ENCODE results near the gene HMOX1. TPM values are rescaled to one million over a fixed set of nuclear protein-coding genes. Genes with fewer than 3 reads are reported as not detected.

Gene HMOX1
- total RNA-seq, 8 experiments from 2014 or later: 1.9 to 60.6 (median 14.3) TPM

DNA sequence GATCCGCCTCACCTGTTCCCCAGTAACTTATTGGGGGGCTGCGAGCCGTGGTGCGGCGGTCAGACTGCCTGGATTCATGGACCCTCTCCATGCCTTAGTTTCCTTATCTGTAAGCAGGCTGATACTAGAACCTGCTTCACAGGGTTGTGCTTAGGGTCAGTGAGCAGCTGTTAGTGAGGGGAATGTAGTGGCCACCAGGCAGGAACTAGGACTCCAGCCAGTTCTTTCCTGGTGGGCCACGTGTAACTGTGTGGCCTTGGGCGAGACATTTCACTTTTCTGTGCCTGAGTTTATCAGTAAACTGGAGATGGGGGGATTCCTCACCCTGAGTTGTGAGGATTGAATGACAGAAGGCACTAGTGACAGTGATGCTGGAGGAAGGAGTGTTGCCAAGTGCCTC, 43.9 kb downstream of the HMOX1 start:
- WGBS, 10 experiments: 80 to 100% (median 97%) methylated on average over 1 to 5 of the region's 7 CpGs; no CpG with 5 or more reads in 5 of the 10 experiments
- no peaks in the 10 kb centered on the region for H3K4me1 ChIP-seq (replicated peaks in 1 of 2)
- no peak for ATAC-seq (replicated peaks in 6 of 8)
- no peak overlapping the region for H3K4me3 ChIP-seq
- in situ Hi-C loops (cut with MboI; ENCODE audit: low pct_unique_long_range_greater_than_20kb in 2 of 9, low sequenced_read_pairs in 9 of 9, unreplicated experiment in 9 of 9): loop anchor here in 5 of 9 experiments (25.0 kb wide), 2 partner anchors 163 to 688 kb away; no protein-coding TSS in a partner anchor
- H3K27ac ChIP-seq: no peak overlapping the region

DNA sequence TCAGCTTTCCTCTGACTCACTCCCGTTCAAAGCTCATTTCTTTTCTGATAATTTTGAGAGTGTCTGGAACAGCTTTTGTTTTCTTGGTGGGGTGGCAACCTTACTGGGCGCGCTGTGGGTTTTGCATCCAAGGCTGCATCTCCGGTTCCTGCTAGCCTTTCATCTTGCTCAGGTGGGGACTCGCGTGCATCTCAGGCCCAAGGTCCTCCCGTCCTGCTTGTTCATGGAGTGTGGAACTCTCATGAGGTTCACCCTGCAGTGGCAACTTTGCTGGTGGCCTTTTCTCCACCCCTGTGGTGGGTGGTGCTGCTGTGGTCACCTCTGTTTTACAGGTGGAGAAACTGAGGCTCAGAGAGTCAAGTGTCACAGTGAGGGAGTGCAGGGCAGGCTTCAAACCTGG, 44.6 kb downstream of the HMOX1 start:
- H3K4me3 ChIP-seq: no peak overlapping the region
- H3K4me1 ChIP-seq (replicated peaks in 1 of 2): no peaks in the 10 kb centered on the region
- in situ Hi-C loops (cut with MboI; ENCODE audit: low pct_unique_long_range_greater_than_20kb in 2 of 9, low sequenced_read_pairs in 9 of 9, unreplicated experiment in 9 of 9): loop anchor here in 5 of 9 experiments (25.0 kb wide), 2 partner anchors 162 to 687 kb away; no protein-coding TSS in a partner anchor
- ATAC-seq (replicated peaks in 6 of 8): no peak
- 20 to 100% (median 81%) methylated on average over 1 to 7 of the region's 7 CpGs; no CpG with 5 or more reads in 2 of the 10 experiments for WGBS, 10 experiments
- H3K27ac ChIP-seq: no peak overlapping the region

DNA sequence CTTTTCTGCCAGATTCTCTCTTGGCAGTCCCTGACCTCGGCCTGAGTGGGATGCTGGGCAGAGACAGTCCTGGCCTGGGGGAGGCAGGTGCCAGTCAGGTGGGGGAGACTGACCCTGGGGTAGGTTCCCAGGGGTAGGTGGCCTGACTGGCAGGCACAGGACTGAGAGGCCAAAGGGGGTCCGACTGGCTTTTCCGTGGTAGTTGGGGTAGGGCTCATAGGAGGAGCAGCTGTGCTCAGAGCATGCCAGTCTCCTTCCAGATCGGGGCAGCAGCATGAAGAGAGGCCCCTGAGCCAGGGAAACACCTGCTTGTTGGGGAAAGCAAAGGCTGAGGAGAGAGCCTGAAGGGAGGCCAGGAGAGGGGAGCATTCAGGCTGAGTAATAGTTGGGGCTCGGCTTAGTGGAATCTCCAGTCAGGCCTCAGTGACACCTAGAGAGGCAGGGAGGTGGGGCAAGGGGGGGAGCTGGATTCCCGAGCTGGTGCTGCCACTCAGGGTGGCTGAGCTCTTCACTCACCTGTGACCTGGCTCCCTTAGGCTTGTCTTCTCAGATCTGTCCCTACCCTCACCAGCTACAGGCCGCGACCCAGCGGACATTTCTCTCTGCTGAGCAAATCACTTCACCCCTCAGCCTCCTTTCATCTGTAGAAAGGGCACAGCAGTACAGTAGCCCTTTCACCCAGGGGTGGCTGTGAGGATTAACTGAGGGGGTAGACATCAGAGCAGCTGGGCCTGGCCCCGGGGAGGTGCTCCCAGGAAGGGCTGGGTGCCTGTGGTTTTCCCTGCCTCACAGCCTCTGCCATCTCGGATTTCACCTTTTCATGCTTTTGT, 45.3 kb downstream of the HMOX1 start:
- WGBS, 10 experiments: 0 to 66% (median 59%) methylated on average over 1 to 4 of the region's 11 CpGs; no CpG with 5 or more reads in 5 of the 10 experiments
- Histone ChIP-seq H3K27ac (no peak overlapping the region), H3K4me1 (replicated peaks in 1 of 2) (peaks cover 0 to 3% of the 10 kb centered on the region in 2 donors), H3K4me3 (no peak overlapping the region)
- peak in 4 of 8 experiments; percentile 4 to 45 (median 20) for ATAC-seq (replicated peaks in 6 of 8)
- in situ Hi-C loops (cut with MboI; ENCODE audit: low pct_unique_long_range_greater_than_20kb in 2 of 9, low sequenced_read_pairs in 9 of 9, unreplicated experiment in 9 of 9): loop anchor here in 5 of 9 experiments (25.0 kb wide), 2 partner anchors 161 to 686 kb away; no protein-coding TSS in a partner anchor

DNA sequence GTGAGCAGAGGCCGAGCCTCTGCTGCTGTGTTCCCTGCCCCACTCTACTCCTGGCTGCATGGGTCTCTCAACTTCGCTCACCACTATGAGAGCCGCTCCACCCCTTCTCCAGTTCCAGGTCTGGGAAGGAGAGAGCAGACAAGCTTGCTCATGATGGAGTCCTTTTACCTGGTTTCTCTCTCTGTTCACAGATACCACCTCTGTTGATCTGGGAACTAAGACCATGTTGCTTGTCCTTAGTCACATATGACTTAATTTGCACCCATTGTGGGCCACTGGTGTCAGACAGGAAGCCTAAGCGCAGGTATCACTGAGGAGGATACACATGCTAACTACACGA, 45.9 kb downstream of the HMOX1 start:
- no peak for ATAC-seq (replicated peaks in 6 of 8)
- Histone ChIP-seq H3K27ac (no peak overlapping the region), H3K4me1 (replicated peaks in 1 of 2) (peaks cover 0 to 3% of the 10 kb centered on the region in 2 donors), H3K4me3 (no peak overlapping the region)
- 13 to 100% (median 60%) methylated on average over 1 to 2 of the region's 5 CpGs; no CpG with 5 or more reads in 4 of the 10 experiments for WGBS, 10 experiments
- in situ Hi-C loops (cut with MboI; ENCODE audit: low pct_unique_long_range_greater_than_20kb in 2 of 9, low sequenced_read_pairs in 9 of 9, unreplicated experiment in 9 of 9): loop anchor here in 5 of 9 experiments (25.0 kb wide), 2 partner anchors 161 to 686 kb away; no protein-coding TSS in a partner anchor

DNA sequence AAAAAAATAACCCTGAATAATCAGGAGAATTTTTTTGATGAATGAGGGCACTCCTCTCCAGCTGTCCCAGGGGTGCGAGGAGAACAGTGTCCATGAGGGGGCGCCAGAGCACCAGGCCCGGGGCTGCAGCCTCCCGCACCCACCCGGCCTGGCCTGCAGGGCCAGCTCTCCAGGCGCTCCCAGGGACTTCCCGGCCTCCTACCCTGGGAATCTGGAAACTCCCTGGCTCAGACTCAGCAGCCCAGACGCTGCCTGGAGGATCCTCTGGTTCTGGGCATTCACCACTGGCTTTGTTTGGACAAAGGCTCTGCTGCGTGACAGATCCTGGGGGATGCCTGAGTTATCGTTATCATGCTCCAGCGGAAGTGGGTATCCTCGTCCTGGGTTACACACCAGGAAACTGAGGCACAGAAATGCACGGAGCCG, 50.0 kb downstream of the HMOX1 start:
- no peak overlapping the region for H3K27ac ChIP-seq
- WGBS, 10 experiments: 0 to 78% (median 37%) methylated on average over 1 to 13 of the region's 14 CpGs; no CpG with 5 or more reads in 5 of the 10 experiments
- in situ Hi-C loops (cut with MboI; ENCODE audit: low pct_unique_long_range_greater_than_20kb in 2 of 9, low sequenced_read_pairs in 9 of 9, unreplicated experiment in 9 of 9): loop anchor here (5.0 to 25.0 kb wide), 4 partner anchors 151 to 681 kb away; no protein-coding TSS in a partner anchor

DNA sequence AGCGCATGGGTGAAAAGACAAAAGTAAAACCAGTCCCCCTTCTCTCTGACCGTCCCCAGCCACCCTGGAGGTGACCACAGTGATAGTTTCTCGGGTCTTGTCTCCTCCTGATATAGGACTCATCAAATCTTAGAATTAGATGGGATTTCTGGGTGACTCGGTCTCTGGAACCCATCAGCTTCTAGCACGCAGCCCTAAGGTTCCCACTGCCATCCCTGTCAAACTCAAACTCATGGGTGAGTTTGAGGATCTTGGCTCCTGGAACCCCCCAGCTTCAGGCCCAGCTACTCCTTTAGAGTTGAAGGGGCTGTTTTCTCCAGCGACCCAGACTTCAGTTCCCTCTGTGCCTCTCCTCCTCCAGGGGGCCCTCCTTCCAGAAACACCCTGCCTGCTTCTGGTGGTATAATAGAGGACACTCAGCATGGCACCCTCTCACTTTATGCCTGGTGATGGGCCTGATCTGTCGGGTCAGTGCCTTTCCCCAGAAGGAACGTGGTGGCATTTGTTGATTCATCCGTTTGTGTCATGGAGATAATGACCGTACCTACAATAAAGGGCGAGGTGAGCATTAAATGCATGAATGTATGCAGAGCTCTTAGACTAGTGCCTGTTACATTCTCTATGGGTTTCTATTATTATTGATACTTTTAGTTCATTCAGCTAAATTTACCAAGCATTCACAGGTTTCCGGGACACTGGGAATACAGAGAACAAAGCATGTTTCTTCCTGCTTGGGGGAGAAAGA, 50.8 kb downstream of the HMOX1 start:
- Histone ChIP-seq H3K4me1 (replicated peaks in 1 of 2) (peaks cover 0 to 9% of the 10 kb centered on the region in 2 donors), H3K27ac (no peak overlapping the region), H3K4me3 (no peak overlapping the region)
- in situ Hi-C loops (cut with MboI; ENCODE audit: low pct_unique_long_range_greater_than_20kb in 2 of 9, low sequenced_read_pairs in 9 of 9, unreplicated experiment in 9 of 9): loop anchor here (5.0 to 25.0 kb wide), 4 partner anchors 151 to 681 kb away; no protein-coding TSS in a partner anchor
- ATAC-seq (replicated peaks in 6 of 8): no peak
- 81 to 100% (median 94%) methylated on average over 2 to 10 of the region's 12 CpGs; no CpG with 5 or more reads in 1 of the 10 experiments for WGBS, 10 experiments

More for the DNA sequence above, 50.0 kb downstream of the HMOX1 start:
- ATAC-seq (replicated peaks in 6 of 8): peak; percentile 86 to 98 (median 96)
- Histone ChIP-seq H3K4me1 (replicated peaks in 1 of 2) (peaks cover 0 to 9% of the 10 kb centered on the region in 2 donors), H3K4me3 (no peak overlapping the region)

DNA sequence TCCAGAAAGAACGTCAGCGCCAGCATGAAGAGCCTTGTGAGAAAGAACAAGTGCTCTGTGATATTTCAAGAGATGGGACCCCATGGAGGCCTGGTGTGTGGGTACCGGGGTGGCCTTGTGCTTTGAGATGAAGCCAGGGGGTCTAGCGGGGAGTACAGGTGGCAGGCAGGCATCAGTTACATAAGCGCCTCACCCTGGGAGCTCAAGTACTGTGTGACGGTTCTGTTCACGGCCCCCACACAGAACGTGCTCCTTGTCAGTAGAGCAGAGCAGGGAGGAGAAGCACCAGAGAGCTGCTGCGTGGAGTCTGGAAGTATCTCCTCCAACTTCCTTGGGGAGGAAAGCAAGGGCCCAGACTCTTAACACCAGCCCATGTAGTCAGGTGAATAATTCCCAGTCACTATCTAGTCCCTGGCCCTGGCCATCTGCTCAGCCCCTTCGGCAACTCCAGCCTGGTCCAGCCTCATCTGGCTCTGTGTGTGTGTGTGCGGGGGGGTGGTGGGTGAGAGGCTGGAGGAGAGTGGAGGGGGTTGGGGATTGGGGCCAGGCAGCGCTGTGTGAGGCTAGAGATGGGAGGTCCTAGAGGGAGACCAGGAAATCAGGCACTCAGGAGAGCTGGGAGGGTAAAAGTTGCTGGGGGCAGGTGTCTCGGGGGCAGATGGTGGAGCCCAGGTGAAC, 51.5 kb downstream of the HMOX1 start:
- H3K27ac ChIP-seq: no peak overlapping the region
- peak in 1 of 8 experiments; percentile 28 for ATAC-seq (replicated peaks in 6 of 8)
- WGBS, 10 experiments: 69 to 100% (median 96%) methylated on average over 1 to 8 of the region's 13 CpGs; no CpG with 5 or more reads in 2 of the 10 experiments
- in situ Hi-C loops (cut with MboI; ENCODE audit: low pct_unique_long_range_greater_than_20kb in 2 of 9, low sequenced_read_pairs in 9 of 9, unreplicated experiment in 9 of 9): loop anchor here (5.0 to 25.0 kb wide), 4 partner anchors 150 to 680 kb away; no protein-coding TSS in a partner anchor
- no peak overlapping the region for H3K4me3 ChIP-seq
- H3K4me1 ChIP-seq (replicated peaks in 1 of 2): peaks cover 0 to 9% of the 10 kb centered on the region in 2 donors

DNA sequence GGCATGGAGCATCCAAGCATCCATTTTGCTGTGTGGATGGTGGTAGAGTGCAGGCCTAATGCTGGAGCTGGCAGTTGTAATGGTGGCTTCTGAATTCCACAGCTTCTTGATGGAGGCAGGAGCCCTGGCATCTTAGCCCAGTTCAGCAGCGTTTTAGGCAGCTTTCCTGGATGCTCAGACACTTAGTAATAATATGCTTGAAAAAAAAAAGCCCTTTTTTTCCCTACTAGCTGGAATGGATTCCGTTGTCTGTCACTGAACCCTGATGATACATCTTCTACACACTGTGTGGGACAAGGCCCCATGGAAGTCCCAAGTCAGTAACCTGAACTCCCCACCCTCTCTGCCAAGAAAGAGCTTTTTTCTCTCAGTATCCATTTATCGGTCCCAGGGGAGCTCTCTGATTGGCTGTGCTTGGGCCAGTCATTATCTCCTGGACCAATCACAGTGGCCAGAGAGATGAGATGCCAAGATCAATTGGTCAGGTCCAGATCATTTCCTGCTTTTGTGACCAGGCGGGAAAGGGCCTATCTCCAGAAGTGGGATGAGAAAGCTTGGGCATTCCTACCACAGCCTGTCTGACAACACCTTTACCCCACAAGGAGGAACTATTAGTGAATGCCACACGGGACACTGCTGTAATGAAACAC, 53.3 kb downstream of the HMOX1 start:
- H3K4me3 ChIP-seq: no peak overlapping the region
- in situ Hi-C loops (cut with MboI; ENCODE audit: low pct_unique_long_range_greater_than_20kb in 2 of 9, low sequenced_read_pairs in 9 of 9, unreplicated experiment in 9 of 9): loop anchor here (5.0 to 25.0 kb wide), 4 partner anchors 148 to 678 kb away; no protein-coding TSS in a partner anchor
- ATAC-seq (replicated peaks in 6 of 8): no peak
- 82 to 100% (median 94%) methylated on average over 1 to 4 of the region's 5 CpGs; no CpG with 5 or more reads in 4 of the 10 experiments for WGBS, 10 experiments
- H3K4me1 ChIP-seq (replicated peaks in 1 of 2): peaks cover 0 to 9% of the 10 kb centered on the region in 2 donors
- H3K27ac ChIP-seq: no peak overlapping the region

DNA sequence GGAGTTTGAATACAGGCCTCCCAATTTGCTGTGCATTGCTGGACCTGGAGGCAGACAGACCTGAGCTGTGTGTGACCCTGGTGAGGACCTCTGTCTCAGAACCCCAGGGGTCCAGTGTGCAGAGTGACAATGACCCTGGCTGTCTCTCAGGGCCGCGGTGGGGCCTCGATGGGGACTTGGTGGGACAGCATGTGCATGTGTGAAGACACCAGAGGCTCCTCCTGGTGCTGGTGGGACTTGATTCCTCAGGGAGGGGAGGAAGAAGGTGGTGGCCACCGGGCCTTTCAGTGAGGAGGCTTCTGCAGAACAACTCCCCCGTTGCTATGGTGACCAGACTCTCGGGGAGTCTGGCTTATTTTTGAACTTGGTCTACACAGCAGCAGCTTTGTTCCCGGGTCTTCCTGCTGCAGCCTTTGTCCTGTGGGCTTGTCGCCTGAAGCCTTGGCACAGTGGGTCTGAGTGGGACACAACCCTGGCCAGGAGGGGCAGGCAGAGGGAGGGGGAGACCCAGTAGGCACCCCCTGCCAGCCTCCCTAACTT, 54.4 kb downstream of the HMOX1 start:
- H3K27ac ChIP-seq: no peak overlapping the region
- 30 to 100% (median 68%) methylated on average over 1 to 8 of the region's 8 CpGs; no CpG with 5 or more reads in 5 of the 10 experiments for WGBS, 10 experiments
- in situ Hi-C loops (cut with MboI; ENCODE audit: low pct_unique_long_range_greater_than_20kb in 2 of 9, low sequenced_read_pairs in 9 of 9, unreplicated experiment in 9 of 9): loop anchor here in 8 of 9 experiments (10.0 to 25.0 kb wide), 3 partner anchors 150 to 677 kb away; no protein-coding TSS in a partner anchor
- no peak for ATAC-seq (replicated peaks in 6 of 8)
- no peak overlapping the region for H3K4me3 ChIP-seq
- peaks cover 0 to 9% of the 10 kb centered on the region in 2 donors for H3K4me1 ChIP-seq (replicated peaks in 1 of 2)

DNA sequence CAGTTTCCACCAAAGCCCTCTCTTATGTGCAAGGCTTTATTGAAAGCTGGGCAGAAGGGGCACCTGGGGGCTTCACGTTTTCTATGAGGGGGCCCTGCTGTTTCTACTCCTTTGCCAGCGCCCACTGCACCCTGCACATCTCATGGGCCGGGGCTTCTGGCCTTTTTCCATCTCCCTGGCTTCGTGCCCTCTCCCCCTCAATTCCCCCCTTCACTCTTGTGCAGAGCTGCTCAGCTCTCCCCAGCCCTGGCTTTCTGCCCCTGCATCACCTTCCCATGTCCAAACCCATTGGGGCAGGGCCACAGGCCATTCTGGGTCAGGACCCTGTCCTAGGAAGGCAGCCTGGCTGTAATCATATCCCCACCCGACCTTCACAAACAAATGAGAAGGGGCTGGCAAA, 55.5 kb downstream of the HMOX1 start:
- 67 to 100% (median 91%) methylated on average over 1 to 4 of the region's 5 CpGs; no CpG with 5 or more reads in 6 of the 10 experiments for WGBS, 10 experiments
- Histone ChIP-seq H3K4me3 (no peak overlapping the region), H3K27ac (no peak overlapping the region), H3K4me1 (replicated peaks in 1 of 2) (peaks cover 0 to 5% of the 10 kb centered on the region in 2 donors)
- ATAC-seq (replicated peaks in 6 of 8): no peak
- in situ Hi-C loops (cut with MboI; ENCODE audit: low pct_unique_long_range_greater_than_20kb in 2 of 9, low sequenced_read_pairs in 9 of 9, unreplicated experiment in 9 of 9): loop anchor here in 8 of 9 experiments (10.0 to 25.0 kb wide), 3 partner anchors 148 to 676 kb away; no protein-coding TSS in a partner anchor

DNA sequence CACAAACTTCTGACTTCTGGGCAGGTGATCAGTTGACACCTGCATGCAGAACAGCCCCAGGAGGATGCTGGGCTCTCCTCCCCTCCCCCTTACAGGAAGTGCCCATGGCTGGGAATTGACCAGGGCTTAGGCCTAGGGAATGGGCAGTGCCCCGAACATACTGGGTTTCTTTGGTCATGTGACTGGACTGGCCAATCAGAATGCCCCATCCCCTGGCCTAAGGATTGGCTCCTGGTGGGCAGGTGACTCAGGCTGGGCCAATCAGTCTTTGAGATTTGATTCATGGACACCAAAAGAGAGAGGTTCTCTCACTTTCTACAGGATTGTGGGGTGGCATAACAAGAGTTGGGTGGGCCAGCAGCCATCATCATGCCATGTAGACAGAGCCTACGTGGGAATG, 56.2 kb downstream of the HMOX1 start:
- Histone ChIP-seq H3K4me3 (no peak overlapping the region), H3K27ac (no peak overlapping the region), H3K4me1 (replicated peaks in 1 of 2) (peaks cover 0 to 4% of the 10 kb centered on the region in 2 donors)
- 80 to 100% (median 100%) methylated on average over 1 to 2 of the region's 2 CpGs; no CpG with 5 or more reads in 2 of the 10 experiments for WGBS, 10 experiments
- in situ Hi-C loops (cut with MboI; ENCODE audit: low pct_unique_long_range_greater_than_20kb in 2 of 9, low sequenced_read_pairs in 9 of 9, unreplicated experiment in 9 of 9): loop anchor here in 8 of 9 experiments (10.0 to 25.0 kb wide), 3 partner anchors 148 to 675 kb away; no protein-coding TSS in a partner anchor
- peak in 1 of 8 experiments; percentile 30 for ATAC-seq (replicated peaks in 6 of 8)

Measured in motor neuron (in vitro differentiated cells).